Measurements from ENCODE around the gene NXF1.
"Not testable (repeated sequence)": the region's sequence is repeated elsewhere in the genome, so short reads cannot be mapped to it uniquely, and the experiment has no call there.

The NXF1 gene

GRCh38 chr11:62831520-62832335 is 26.5 kb upstream of the NXF1 start, which contains the start of gene STX5:
STX5 (minus strand) TSS chr11:62832051; CDS start chr11:62831243, 808 bp downstream.
- DNase-seq = peak; percentile 99

- DNase-seq = no peak
Observed at GRCh38 chr11:62830904-62831519, 25.8 kb upstream of the NXF1 start.

DNA sequence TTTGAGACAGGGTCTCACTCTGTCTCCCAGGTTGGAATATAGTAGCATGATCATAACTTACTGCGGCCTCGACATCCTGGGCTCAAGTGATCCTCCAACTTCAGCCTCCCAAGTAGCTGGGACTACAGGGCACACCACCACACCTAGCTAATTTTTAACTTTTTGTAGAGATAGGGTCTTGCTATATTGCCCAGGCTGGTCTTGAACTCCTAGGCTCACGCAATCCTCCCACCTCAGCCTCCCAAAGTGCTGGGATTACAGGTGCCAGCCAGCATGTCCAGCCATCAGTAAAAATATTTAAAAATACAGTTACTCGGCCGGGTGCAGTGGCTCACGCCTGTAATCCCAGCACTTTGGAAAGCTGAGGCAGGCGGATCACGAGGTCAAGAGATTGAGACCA is 22.9 kb upstream of the NXF1 start:
- DNase-seq = not testable (repeated sequence)

GRCh38 chr11:62823677-62824076 is 18.4 kb upstream of the NXF1 start:
- no peak for DNase-seq

DNA sequence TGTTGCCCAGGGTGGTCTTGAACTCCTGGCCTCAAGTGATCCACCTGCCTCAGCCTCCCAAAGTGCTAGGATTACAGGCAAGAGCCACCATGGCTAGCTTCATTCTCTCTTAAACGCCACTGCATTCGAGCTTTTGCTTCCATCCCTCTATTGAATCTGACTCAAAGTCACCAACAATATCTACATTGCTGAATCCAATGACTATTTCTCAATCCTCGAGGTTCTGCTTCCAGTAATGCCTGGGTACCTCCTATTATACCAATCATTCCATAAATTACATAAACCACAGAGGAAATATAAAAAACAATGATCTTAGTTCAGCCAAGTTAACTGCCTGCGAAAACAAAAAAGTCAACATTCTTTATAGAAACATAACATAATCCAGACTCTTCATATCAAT is 11.9 kb upstream of the NXF1 start:
- no peak for DNase-seq

DNA sequence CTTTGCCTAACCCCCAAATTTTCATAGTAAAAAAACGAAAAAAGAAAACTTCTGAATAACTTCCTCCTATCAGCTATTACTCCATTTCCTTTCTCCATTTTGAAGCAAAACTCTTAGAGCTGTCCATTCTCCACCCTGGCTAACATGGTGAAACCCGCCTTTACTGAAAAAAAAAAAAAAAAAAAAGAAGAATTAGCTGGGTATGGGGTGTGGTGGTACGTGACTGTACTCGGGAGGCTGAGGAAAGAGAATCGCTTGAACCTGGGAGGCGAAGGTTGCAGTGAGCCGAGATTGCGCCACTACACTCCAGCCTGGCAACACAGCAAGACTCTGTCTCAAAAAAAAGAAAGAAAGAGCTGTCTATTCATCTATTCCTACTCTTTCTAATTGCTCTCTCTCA is 11.3 kb upstream of the NXF1 start:
- DNase-seq = no peak

- DNase-seq = no peak
Observed at GRCh38 chr11:62811659-62812058, 6.4 kb upstream of the NXF1 start.

DNA sequence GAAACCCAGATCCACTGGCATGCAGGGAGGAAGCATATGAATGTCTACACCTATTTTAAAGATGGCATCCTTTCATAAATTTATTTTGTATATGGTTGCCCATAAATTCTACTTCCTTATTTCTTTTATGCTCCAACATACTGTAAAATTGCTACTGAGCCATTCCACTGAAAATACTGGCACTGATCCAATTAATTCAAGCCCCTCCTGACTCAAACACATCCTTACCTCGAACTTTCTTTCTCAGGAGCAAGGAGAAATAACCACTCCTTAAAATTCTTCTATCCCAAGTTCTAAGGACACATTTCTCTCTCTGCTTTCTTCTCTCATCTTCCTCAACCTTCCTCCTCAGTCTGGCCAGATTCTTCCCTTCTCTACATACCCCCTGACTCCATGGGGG is 5.5 kb upstream of the NXF1 start:
- DNase-seq = no peak

GRCh38 chr11:62806611-62807121 is 1.4 kb upstream of the NXF1 start:
- no peak for DNase-seq

GRCh38 chr11:62805961-62806441 is 761 bp upstream of the NXF1 start:
- no peak for DNase-seq

DNA sequence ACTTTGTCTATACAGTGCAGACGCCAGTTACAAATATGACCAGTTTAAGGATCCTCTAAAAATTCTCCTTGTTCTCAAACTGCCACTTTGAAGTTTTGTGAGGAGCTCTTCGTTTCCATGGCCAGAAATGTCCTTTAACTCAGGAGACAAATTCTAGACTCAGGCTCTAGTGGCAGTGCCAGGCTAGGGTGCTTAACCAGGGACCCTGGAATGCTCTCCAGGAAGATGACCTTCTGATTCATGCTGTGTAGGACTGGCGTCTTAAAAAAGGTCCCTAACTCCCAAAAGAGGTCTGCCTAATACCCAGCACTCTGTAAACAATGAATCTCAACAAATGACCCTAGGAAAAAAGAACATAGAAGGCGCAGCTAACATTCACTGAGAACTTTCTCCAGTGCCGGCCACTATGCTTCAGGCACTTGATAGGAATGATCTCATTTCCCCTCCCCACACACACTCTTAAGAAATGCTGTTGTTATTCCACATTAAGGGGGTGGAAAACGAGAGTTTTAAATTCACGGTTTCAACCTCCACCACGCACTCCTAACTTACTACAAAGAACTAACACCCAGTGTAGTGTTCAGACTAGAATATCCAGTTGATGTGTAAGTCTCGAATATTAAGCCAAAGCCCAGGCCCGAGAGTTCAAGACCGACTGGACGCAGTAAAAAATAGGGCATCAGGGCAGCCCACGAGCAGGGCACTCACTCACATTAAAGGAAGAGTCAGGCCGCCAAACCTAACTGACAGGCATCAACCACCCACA is 747 bp downstream of the NXF1 start:
- DNase-seq = no peak

GRCh38 chr11:62801071-62801470 is 4.2 kb downstream of the NXF1 start:
- no peak for DNase-seq

DNA sequence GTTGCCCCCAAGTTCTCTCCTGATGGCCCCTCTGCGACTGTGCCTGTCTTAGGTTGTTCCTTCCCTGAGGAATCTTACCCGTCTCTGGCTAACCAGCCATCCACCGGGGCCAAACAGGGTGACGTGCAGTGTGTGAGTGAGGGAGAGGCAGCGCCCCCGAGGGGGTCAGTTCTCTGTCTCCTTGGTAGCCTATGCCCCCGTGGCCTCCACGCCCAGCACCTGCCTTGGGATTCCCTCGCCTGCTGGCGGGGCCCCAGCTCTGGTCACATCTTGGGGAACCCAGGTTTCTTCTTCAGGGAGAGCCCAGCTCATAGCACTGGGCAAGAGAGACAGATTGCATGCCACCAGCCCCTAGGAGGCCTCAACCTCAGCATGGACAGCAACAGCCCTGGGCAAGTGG is 5.8 kb downstream of the NXF1 start:
- DNase-seq = no peak

GRCh38 chr11:62796281-62796680 is 9.0 kb downstream of the NXF1 start:
- no peak for DNase-seq

DNA sequence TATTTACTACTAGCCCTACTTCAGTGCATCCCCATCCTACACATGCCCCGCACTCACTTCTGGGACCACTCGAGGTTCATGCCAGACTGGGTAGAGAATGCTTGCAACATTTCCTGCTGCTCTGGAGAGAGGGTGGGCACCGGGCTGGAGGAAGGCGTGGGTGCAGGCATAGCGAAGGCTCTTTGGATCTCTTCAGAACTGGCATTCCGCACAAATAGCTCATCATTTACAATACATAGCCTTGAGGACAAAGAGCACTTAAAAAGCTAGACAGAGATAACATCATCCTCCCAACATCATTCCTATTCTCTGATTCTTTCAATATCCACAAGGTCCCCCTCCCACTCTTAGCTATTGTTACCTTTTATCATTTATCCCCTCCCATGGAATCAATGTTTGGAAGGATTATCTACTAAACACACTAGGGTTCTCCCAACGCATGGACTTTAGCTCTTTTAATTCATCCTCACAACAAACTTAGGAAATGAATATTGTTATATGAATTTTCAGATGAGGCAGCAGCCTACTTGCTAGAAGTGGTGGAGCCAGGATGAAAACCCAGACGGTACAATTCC is 11.0 kb downstream of the NXF1 start:
- no peak for DNase-seq

GRCh38 chr11:62792202-62792575 is 13.1 kb downstream of the NXF1 start:
- DNase-seq = no peak

- peak; percentile 92 for DNase-seq
Observed at GRCh38 chr11:62791501-62792201, 13.6 kb downstream of the NXF1 start, which contains the start of gene TMEM223. TMEM223 (minus strand) TSS chr11:62792006; CDS start chr11:62791994, 12 bp downstream.

GRCh38 chr11:62789576-62789975 is 15.7 kb downstream of the NXF1 start:
- DNase-seq = no peak

DNA sequence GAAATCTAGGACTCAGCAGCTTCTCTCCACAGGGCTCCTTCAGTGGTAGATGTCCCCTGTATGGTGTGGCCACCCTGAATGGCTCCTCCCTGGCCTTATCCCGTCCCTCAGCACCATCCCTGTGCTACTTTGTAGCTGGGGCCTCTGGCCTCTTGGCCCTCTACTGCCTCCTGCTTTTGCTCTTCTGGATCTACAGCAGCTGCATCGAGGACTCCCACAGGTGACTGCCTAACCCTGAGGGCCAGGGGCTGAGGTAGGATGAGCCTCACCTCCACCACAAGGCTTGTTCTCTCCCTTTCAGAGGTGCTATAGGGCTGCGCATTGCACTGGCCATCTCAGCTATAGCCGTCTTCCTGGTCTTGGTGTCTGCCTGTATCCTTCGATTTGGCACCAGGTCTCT is 16.2 kb downstream of the NXF1 start:
- no peak for DNase-seq

DNA sequence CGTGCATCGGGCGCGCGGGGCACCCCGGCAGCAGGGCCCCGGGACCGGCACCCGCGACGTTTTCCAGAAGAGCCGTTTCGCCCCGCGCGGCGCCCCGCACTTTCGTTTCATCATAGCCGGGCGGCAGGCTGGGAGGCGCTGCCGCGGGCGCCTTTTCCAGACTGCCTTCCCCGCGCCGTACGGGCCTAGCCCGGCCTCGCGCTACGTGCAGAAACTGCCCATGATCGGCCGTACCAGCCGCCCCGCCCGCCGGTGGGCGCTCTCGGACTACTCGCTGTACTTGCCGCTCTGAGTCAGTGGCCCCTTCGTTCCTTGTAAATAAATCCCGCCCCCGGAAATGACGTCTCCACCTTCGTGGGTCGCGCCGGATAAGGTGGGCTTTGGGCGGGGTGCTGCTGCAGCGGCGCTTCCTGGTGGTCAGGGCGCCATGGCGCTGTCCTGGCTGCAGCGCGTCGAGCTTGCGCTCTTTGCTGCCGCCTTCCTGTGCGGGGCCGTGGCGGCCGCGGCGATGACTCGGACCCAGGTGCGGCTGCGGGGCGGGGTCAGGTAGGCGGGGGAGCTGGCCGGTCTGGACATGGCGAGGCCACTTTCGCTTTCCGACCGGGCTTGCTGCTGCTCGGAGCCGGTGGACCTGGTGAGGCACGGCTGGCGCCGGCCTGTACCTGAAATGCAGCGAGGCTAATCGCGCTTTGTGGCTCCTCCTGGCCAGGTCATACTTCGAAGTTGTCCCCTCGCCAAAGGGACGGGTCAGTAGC is 18.1 kb downstream of the NXF1 start, which contains the start of gene TMEM179B:
TMEM179B (plus strand) TSS at position 398 of the 755 bp plus-strand sequence; CDS start at position 428, 30 bp downstream.
- peak; percentile 95 for DNase-seq

- DNase-seq = peak; percentile 86
Observed at GRCh38 chr11:62786318-62787004, 18.8 kb downstream of the NXF1 start.
